HepG2 (cell line): ENCODE data around the gene JHY. TPM values are rescaled to one million over a fixed set of nuclear protein-coding genes. Genes with fewer than 3 reads are reported as not detected.

Source experiments
- ATAC-seq: fragments of 200-7000 bp; cut with Tn5 transposase; 3 replicates; pipeline ENCODE4 v1.9.1; 2020; ENCODE audit warnings: mild to moderate bottlenecking, moderate library complexity
- BruUV-seq: library from RNA; stranded (reverse); fragments of 400-500 nt; replicated peaks from 2 replicates; lab custom pipeline; 2021; lab: Mats Ljungman, UMichigan
- CTCF ChIA-PET: fragments of 300-600 bp; formaldehyde crosslinking; extraction: SDS; loops from one replicate; lab custom pipeline; 2021; ENCODE audit warnings: low total read pairs, inconsistent platforms, low intra/inter-chr PET ratio; lab: Yijun Ruan, JAX
- POLR2A ChIA-PET: fragments of 350-600 bp; sonication (Branson Sonifier 250); formaldehyde crosslinking; loops from one replicate; lab custom pipeline; 2020; ENCODE audit warnings: antibody characterized with exemption, inconsistent platforms; lab: Yijun Ruan, JAX
- DNase-seq: peaks from one replicate; pipeline ENCODE4 v3.0.0-alpha.2; 2015; ENCODE audit warnings: low spot score
- FAIRE-seq: peaks from 3 replicates; lab custom pipeline; 2011; peaks lifted over from hg19 to GRCh38; lab: Jason Lieb, UNC
- H2AFZ ChIP-seq: one replicate; pipeline ENCODE4 v1.6.1; 2011; ENCODE audit warnings: low read length, inconsistent platforms
- H3K27ac ChIP-seq: fragments of 300-600 bp; 3 replicates; pipeline ENCODE4 v1.8.0; 2011; ENCODE audit warnings: mixed run types, mild to moderate bottlenecking, mixed read lengths, low read length, inconsistent platforms; ENCODE audit not compliant: insufficient read depth; ENCODE audit errors: extremely low read length
- H3K27me3 ChIP-seq, 2 experiments: fragments of 200-600 bp in 1 of 2; 2 replicates in 1 of 2; 3 replicates in 1 of 2; pipeline versions ENCODE4 v1.6.0 to v1.8.0; 2011; ENCODE audit warnings: low read length in 2 of 2, mild to moderate bottlenecking in 2 of 2, moderate library complexity in 2 of 2, inconsistent platforms in 1 of 2; ENCODE audit not compliant: insufficient read depth in 2 of 2, control insufficient read depth in 1 of 2
- H3K36me3 ChIP-seq, 2 experiments: fragments of 200-600 bp in 1 of 2; replicated peaks in 1 of 2; 2 replicates in 1 of 2; 3 replicates in 1 of 2; pipeline versions ENCODE4 v1.5.1 to v1.8.0; 2011; ENCODE audit warnings: low read length in 2 of 2, inconsistent platforms in 1 of 2; ENCODE audit not compliant: insufficient read depth in 2 of 2, control insufficient read depth in 1 of 2
- H3K4me1 ChIP-seq: 2 replicates; pipeline ENCODE4 v1.5.1; 2012; ENCODE audit warnings: low read length, inconsistent platforms; ENCODE audit not compliant: insufficient read depth
- H3K4me2 ChIP-seq: 2 replicates; pipeline ENCODE4 v1.6.0; 2011; ENCODE audit warnings: low read depth, low read length, inconsistent platforms
- H3K4me3 ChIP-seq, 3 experiments: fragments of 200-600 bp in 1 of 3; sonication (generic), shearing (Covaris generic) in 1 of 3; replicated peaks in 1 of 3; 2 replicates each; pipeline ENCODE4 v1.5.1; 2011 to 2016; ENCODE audit warnings: low read length in 3 of 3, inconsistent platforms in 2 of 3, low read depth in 2 of 3, mild to moderate bottlenecking in 2 of 3, control low read depth in 1 of 3, mixed read lengths in 1 of 3; ENCODE audit not compliant: insufficient read depth in 1 of 3
- H3K79me2 ChIP-seq: one replicate; pipeline ENCODE4 v1.6.1; 2011; ENCODE audit warnings: low read length, inconsistent platforms; ENCODE audit not compliant: insufficient read depth
- H3K9ac ChIP-seq: 2 replicates; pipeline ENCODE4 v1.6.0; 2011; ENCODE audit warnings: mild to moderate bottlenecking, low read depth, low read length, inconsistent platforms; ENCODE audit not compliant: insufficient read depth
- H3K9me3 ChIP-seq: 2 replicates; pipeline ENCODE4 v1.5.1; 2012; ENCODE audit warnings: mild to moderate bottlenecking, low read length
- H4K20me1 ChIP-seq: 2 replicates; pipeline ENCODE4 v1.6.0; 2011; ENCODE audit warnings: inconsistent platforms, mild to moderate bottlenecking, low read length, moderate library complexity; ENCODE audit not compliant: insufficient read depth
- DNMT3B ChIP-seq: conservative IDR thresholded peaks from 2 replicates; pipeline ENCODE4 v1.6.1; 2016; ENCODE audit warnings: missing biosample characterization, control low read depth
- HOXA7 ChIP-seq: sonication (generic); formaldehyde crosslinking; IDR thresholded peaks from 2 replicates; pipeline ENCODE4 v1.8.1; 2022; ENCODE audit warnings: mild to moderate bottlenecking, missing genetic modification reagents, moderate library complexity
- NCOA1 ChIP-seq: sonication (generic); formaldehyde crosslinking; IDR thresholded peaks from 2 replicates; pipeline ENCODE4 v1.9.0; 2021; ENCODE audit warnings: missing genetic modification reagents
- SNAI1 ChIP-seq: sonication (generic); formaldehyde crosslinking; IDR thresholded peaks from 2 replicates; pipeline ENCODE4 v1.5.0; 2020; ENCODE audit warnings: mild to moderate bottlenecking, missing genetic modification reagents, borderline replicate concordance
- SP5 ChIP-seq: IDR thresholded peaks from 2 replicates; pipeline ENCODE4 v1.6.1; 2016; ENCODE audit warnings: low read depth, borderline replicate concordance
- TBX2 ChIP-seq: sonication (generic); formaldehyde crosslinking; IDR thresholded peaks from 2 replicates; pipeline ENCODE4 v1.5.0; 2020; ENCODE audit warnings: missing genetic modification reagents, mild to moderate bottlenecking, borderline replicate concordance
- ZFP62 ChIP-seq: sonication (generic); formaldehyde crosslinking; IDR thresholded peaks from 2 replicates; pipeline ENCODE4 v1.4.0; 2020; ENCODE audit warnings: missing genetic modification reagents
- ZNF20 ChIP-seq: sonication (generic); formaldehyde crosslinking; IDR thresholded peaks from 2 replicates; pipeline ENCODE4 v1.4.0; 2020; ENCODE audit warnings: mild to moderate bottlenecking, moderate library complexity, missing genetic modification reagents
- ZNF619 ChIP-seq: sonication (generic); formaldehyde crosslinking; IDR thresholded peaks from 2 replicates; pipeline ENCODE4 v1.4.0; 2020; ENCODE audit warnings: mild to moderate bottlenecking, missing genetic modification reagents
- ZNF850 ChIP-seq: sonication (generic); formaldehyde crosslinking; conservative IDR thresholded peaks from 2 replicates; pipeline ENCODE4 v1.9.0; 2021; ENCODE audit warnings: mild to moderate bottlenecking, missing genetic modification reagents
- WGBS: methylation state at CpG from one replicate; pipeline ENCODE4 v1.1.6; 2017; ENCODE audit warnings: low lambda C conversion rate; 5-methylcytosine and 5-hydroxymethylcytosine counted together
- in situ Hi-C: cut with HindIII; loops from 2 replicates; pipeline ENCODE4 v1.10.0; 2017; ENCODE audit warnings: low pct_unique_long_range_greater_than_20kb; ENCODE audit not compliant: extremely low pct_ligation_motif_present
- intact Hi-C: fragments of 100-400 bp; cut with micrococcal nuclease; formaldehyde crosslinking; loops from one replicate; pipeline ENCODE4 v1.10.0; 2022; ENCODE audit not compliant: unreplicated experiment
- polyA plus RNA-seq, 8 experiments: library from polyadenylated mRNA; depleted of rRNA in 3 of 8; stranded (reverse) in 7 of 8; unstranded in 1 of 8; fragments of >200 nt; fragmentation: Illumina TruSeq in 4 of 8; extraction: Trizol in 4 of 8; gene quantifications; 2 replicates each; pipeline versions ENCODE4 v1.2.1 to v1.2.3, GENCODE V29; 2011 to 2016; ENCODE audit warnings: low read depth in 4 of 8, missing spikeins in 1 of 8, mixed read lengths in 1 of 8; ENCODE audit not compliant: insufficient read depth in 1 of 8
- total RNA-seq, 5 experiments: library from RNA; depleted of rRNA; stranded (reverse); fragments of >200 nt; fragmentation: Illumina TruSeq; extraction: Trizol; gene quantifications; 2 replicates each; pipeline ENCODE4 v1.2.3, GENCODE V29; 2016; ENCODE audit warnings: low read depth in 1 of 5
- TF ChIP-seq, protein P1 (sequence below): sonication (generic); formaldehyde crosslinking; IDR thresholded peaks from 2 replicates; pipeline ENCODE4 v1.8.0; 2022; ENCODE audit warnings: missing genetic modification reagents, mild to moderate bottlenecking, moderate library complexity, borderline replicate concordance

The JHY gene
- total and polyA plus RNA-seq, 2 of the 13 experiments (the other 11 are each of a cell fraction or from before 2014, with no cell fraction given), result not detected

DNA sequence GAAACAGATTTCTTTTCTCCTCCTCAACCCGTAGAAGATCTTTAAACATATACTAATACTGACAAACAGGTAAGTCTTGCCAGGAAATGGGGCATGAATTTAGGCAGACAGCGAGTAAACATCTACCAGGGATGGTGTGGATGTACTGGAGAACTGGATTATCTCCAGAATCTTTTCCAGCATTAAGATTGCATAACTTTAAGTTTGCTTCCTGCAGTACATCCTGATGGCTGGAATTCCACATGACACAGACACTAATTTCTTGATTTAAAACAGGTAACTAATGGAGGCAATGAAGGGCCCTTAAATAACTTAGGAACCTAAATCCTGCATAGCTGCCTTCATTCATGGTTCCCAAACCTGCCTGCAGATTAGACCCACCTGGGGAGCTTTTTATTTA is 40.7 kb downstream of the JHY start (continued):
- no peak for TF ChIP-seq ZNF20 (CRISPR knock-in tag)
- no peak for TF ChIP-seq SNAI1 (CRISPR knock-in tag)

DNA sequence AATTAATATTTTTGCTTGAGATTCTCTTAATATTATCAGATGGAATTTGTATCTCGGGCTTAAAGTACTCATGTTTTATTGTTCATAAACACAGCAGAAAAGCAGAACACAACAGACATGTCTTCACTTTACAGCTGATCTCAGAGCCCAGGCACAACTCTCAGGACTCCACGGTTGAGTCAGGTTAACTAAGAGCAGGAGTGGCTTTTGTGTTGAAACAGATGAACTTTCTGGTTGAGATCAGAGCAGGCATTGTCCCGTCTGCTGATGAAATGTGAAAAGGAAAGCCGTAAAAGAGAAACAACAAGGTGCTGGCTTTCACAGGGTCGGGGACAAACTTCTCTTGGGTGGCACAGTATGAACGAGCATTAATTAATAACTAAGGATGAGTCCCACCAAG is 49.0 kb downstream of the JHY start:
- Histone ChIP-seq H3K4me2 (no peak overlapping the region), H3K27ac (no peak overlapping the region), H2AFZ (no peak overlapping the region), H3K79me2 (no peaks in the 10 kb centered on the region), H3K36me3 (no peaks in the 10 kb centered on the region), H3K4me1 (no peaks in the 10 kb centered on the region), H3K27me3 (peaks cover 0 to 22% of the 10 kb centered on the region in 2 experiments; a peak in 3 of 5 replicates), H3K4me3 (no peak overlapping the region), H3K9me3 (no peaks in the 10 kb centered on the region), H3K9ac (no peak overlapping the region), H4K20me1 (no peaks in the 10 kb centered on the region)
- DNase-seq, result no peak
- intact Hi-C loops, result no loop called here
- in situ Hi-C loops, result no loop called here
- ChIA-PET CTCF (no interaction called here), POLR2A (no interaction called here)
- 16% methylated on average over 6 of the region's 6 CpGs for WGBS
- TF ChIP-seq TBX2 (no peak), ZNF850 (no peak), NCOA1 (CRISPR knock-in tag) (no peak), HOXA7 (CRISPR knock-in tag) (no peak), SP5 (no peak), ZNF619 (CRISPR knock-in tag) (no peak)
- BruUV-seq, result no TSS peak
- FAIRE-seq, result no peak
- ATAC-seq, result no peak

DNA sequence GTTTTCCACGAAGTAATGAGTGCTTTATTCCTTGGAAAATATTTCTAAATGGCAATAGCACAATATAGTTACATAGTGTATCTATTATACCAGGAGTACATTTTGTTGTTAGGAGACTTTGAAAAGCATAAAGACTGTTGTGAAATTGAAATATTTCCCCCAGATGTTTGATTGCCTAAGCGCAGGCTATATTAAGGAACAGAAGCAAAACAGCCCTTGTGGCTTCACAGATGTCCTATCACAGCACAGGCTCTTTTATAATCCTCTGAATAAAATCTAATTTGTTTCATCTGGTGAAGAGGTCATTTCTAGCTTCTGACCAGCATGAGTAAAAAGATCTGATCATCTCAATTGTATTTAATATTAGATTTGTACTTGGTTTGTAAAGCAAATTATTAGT is 50.9 kb downstream of the JHY start:
- no peak overlapping the region for H3K9ac ChIP-seq
- no peak for FAIRE-seq
- H3K79me2 ChIP-seq, result no peaks in the 10 kb centered on the region
- no peak overlapping the region for H3K4me2 ChIP-seq
- no peak overlapping the region for H3K27ac ChIP-seq
- ATAC-seq, result no peak
- H3K27me3 ChIP-seq, result peaks cover 0 to 28% of the 10 kb centered on the region in 2 experiments; a peak in 3 of 5 replicates
- CTCF ChIA-PET, result no interaction called here
- no peak overlapping the region for H3K4me3 ChIP-seq
- H3K9me3 ChIP-seq, result no peaks in the 10 kb centered on the region
- no peak for DNase-seq
- no peak overlapping the region for H2AFZ ChIP-seq
- intact Hi-C loops, result no loop called here
- no peaks in the 10 kb centered on the region for H4K20me1 ChIP-seq
- no TSS peak for BruUV-seq
- no peaks in the 10 kb centered on the region for H3K4me1 ChIP-seq
- no peaks in the 10 kb centered on the region for H3K36me3 ChIP-seq
- in situ Hi-C loops, result no loop called here
- POLR2A ChIA-PET, result no interaction called here
- 18% methylated on average over 2 of the region's 2 CpGs for WGBS
- TF ChIP-seq, protein P1, sequence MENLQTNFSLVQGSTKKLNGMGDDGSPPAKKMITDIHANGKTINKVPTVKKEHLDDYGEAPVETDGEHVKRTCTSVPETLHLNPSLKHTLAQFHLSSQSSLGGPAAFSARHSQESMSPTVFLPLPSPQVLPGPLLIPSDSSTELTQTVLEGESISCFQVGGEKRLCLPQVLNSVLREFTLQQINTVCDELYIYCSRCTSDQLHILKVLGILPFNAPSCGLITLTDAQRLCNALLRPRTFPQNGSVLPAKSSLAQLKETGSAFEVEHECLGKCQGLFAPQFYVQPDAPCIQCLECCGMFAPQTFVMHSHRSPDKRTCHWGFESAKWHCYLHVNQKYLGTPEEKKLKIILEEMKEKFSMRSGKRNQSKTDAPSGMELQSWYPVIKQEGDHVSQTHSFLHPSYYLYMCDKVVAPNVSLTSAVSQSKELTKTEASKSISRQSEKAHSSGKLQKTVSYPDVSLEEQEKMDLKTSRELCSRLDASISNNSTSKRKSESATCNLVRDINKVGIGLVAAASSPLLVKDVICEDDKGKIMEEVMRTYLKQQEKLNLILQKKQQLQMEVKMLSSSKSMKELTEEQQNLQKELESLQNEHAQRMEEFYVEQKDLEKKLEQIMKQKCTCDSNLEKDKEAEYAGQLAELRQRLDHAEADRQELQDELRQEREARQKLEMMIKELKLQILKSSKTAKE (CRISPR knock-in tag), result no peak
- TF ChIP-seq ZFP62 (CRISPR knock-in tag) (no peak), DNMT3B (no peak)
